ENCODE data around the gene BRD9.

BRD9 gene

GRCh38 chr5:905139-905642 is 12.6 kb upstream of the BRD9 start:
- no peak for DNase-seq (ENCODE audit: low read depth in 1 of 2, low spot score in 1 of 2)

GRCh38 chr5:903756-904096 is 11.1 kb upstream of the BRD9 start:
- no peak for DNase-seq (ENCODE audit: low read depth in 1 of 2, low spot score in 1 of 2)

GRCh38 chr5:902129-902916 is 9.7 kb upstream of the BRD9 start:
- DNase-seq (ENCODE audit: low read depth in 1 of 2, low spot score in 1 of 2): no peak

GRCh38 chr5:900781-901180 is 8.2 kb upstream of the BRD9 start:
- no peak for DNase-seq (ENCODE audit: low read depth in 1 of 2, low spot score in 1 of 2)

GRCh38 chr5:893711-894110 is 1.1 kb upstream of the BRD9 start:
- DNase-seq (ENCODE audit: low read depth in 1 of 2, low spot score in 1 of 2): no peak

GRCh38 chr5:893137-893506 is 521 bp upstream of the BRD9 start:
- DNase-seq (ENCODE audit: low read depth in 1 of 2, low spot score in 1 of 2): no peak

- DNase-seq (ENCODE audit: low read depth in 1 of 2, low spot score in 1 of 2): no peak
These were observed 686 bp downstream of the BRD9 start for GRCh38 chr5:891837-892393.

- no peak for DNase-seq (ENCODE audit: low read depth in 1 of 2, low spot score in 1 of 2)
These were observed 1.3 kb downstream of the BRD9 start for GRCh38 chr5:891117-891836.

GRCh38 chr5:889075-889710 is 3.4 kb downstream of the BRD9 start:
- no peak for DNase-seq (ENCODE audit: low read depth in 1 of 2, low spot score in 1 of 2)

GRCh38 chr5:888638-889035 is 4.0 kb downstream of the BRD9 start:
- no peak for DNase-seq (ENCODE audit: low read depth in 1 of 2, low spot score in 1 of 2)

GRCh38 chr5:887947-888637 is 4.5 kb downstream of the BRD9 start:
- DNase-seq (ENCODE audit: low read depth in 1 of 2, low spot score in 1 of 2): no peak

GRCh38 chr5:886716-887325 is 5.8 kb downstream of the BRD9 start:
- no peak for DNase-seq (ENCODE audit: low read depth in 1 of 2, low spot score in 1 of 2)

GRCh38 chr5:886036-886435 is 6.6 kb downstream of the BRD9 start:
- DNase-seq (ENCODE audit: low read depth in 1 of 2, low spot score in 1 of 2): no peak

GRCh38 chr5:885529-885928 is 7.1 kb downstream of the BRD9 start:
- DNase-seq (ENCODE audit: low read depth in 1 of 2, low spot score in 1 of 2): no peak

GRCh38 chr5:885127-885442 is 7.5 kb downstream of the BRD9 start:
- DNase-seq (ENCODE audit: low read depth in 1 of 2, low spot score in 1 of 2): no peak

- DNase-seq (ENCODE audit: low read depth in 1 of 2, low spot score in 1 of 2): no peak
These were observed 8.1 kb downstream of the BRD9 start for GRCh38 chr5:884345-885126.

- no peak for DNase-seq (ENCODE audit: low read depth in 1 of 2, low spot score in 1 of 2)
These were observed 9.0 kb downstream of the BRD9 start for GRCh38 chr5:883475-884181.

- no peak for DNase-seq (ENCODE audit: low read depth in 1 of 2, low spot score in 1 of 2)
These were observed 10.1 kb downstream of the BRD9 start for GRCh38 chr5:882253-883183.

- no peak for DNase-seq (ENCODE audit: low read depth in 1 of 2, low spot score in 1 of 2)
These were observed 11.1 kb downstream of the BRD9 start for GRCh38 chr5:881551-881935.
